GM19025 (cell line): Measurements from ENCODE around the gene FBXL5.

Experiments
- ATAC-seq: cut with Tn5 transposase; IDR thresholded peaks from one replicate; pipeline ENCODE4 v1.9.1; 2021; ENCODE audit warnings: mild to moderate bottlenecking, low read depth, moderate library complexity; ENCODE audit not compliant: unreplicated experiment

FBXL5 gene

DNA sequence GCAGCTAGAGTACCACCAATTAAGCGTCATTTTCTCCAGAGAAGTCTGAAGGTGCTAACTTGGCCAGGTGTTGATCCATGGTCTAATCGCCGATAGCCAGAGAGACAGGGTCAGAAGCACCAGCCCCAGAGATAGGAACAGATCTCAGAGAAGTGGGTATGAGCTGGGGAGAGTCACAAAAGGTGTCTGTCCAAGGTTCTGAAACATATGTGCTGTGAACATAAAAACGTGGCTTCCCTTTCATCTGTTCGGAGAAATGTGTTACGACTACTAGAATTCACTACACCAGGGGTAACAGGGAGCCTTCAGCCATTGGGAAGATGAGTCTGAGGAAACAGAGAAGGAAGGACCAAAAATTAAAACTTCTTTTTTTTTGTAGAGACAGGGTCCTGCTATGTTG lies 91.3 kb downstream of the FBXL5 start:
- ATAC-seq = no peak

DNA sequence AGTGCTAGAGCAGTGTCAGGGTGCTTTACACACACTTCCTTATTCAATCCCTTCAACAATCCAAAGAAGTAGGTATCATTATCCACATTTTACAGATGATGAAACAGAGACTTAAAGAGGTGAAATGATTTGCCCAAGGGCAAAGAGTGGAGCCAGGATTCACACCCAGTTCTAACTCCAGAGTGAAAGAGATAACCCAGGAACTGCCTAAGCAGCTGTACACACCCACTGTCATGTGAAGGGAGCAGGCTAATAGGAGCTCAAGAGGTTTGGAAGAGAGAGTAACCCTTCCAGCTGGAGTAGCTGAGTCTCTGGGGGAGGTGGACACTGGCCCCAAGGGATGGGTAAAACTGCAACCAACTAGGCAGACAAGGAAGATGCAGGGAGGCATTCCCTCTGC lies 92.5 kb downstream of the FBXL5 start:
- no peak for ATAC-seq

DNA sequence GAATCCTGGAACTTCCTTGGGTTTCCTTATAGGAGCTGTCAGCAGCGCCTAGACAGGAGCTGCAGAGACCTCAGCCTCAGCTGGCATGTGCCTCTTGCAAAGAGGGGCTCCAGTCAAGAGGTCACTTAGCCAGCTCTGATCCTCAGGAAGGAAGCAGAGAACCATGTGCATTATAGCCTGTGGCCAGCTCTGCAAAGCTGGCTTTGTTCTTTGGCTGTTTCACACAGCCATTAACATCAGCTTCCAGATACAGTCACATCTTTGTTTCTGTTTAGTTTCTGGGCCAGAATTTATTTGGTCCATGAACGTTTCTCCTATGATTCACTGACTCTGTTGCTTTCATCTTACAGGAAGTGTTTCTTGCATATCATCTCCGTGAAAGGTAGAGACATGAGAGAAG lies 93.0 kb downstream of the FBXL5 start:
- ATAC-seq = no peak

DNA sequence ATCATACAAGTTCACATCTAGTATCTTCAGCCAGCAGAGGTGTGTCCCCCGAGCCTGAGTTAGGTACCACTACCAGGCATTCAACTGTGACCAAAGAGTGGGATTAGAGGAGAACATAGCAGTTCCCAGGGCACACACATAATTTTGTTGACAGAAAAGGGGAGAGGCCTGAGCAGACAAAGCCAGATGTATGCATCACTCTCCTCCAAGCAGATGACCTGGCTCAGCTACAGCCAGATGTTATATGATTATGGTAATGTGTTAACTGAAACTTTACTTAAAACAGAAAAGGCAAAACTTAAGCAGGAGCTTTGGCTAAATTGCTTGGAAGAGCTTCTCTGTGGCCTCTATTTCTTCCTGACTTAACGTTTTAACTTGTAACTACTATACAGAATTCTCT lies 96.6 kb downstream of the FBXL5 start:
- no peak for ATAC-seq

DNA sequence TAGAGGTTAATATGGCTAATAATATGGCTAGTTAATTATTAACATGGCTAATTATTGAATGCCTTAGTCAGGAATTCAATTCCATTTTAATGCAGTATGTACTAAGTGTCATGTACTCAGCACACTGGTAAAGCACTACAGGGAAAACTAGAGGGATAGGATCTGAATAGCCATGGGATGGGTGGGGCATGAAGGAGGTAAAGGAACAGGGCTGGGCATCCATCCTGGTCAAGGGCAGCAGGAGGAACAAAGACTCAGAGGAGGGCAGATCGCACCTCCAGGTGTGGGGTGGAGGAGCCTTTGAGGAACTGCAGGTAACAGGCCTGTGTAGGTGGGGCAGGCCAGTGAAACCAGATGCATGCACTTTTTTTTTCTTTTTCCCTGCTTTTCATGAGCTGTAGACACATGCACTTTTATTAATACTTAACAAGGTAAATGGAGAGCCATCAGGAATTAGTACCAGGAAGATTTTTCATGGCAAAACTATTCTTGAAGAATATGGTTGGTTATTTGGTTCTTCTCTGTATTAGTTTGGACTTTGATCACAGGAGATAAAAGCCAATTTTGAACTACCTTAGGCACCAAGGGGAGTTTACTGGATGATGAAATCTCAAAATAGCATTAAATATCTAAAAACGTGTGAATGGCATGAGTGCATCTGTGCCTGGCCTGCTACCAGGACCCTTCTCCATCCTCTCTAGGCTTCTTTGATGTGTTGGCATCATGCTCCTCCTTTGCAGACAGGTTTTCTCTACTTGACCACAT lies 97.2 kb downstream of the FBXL5 start:
- ATAC-seq = no peak

DNA sequence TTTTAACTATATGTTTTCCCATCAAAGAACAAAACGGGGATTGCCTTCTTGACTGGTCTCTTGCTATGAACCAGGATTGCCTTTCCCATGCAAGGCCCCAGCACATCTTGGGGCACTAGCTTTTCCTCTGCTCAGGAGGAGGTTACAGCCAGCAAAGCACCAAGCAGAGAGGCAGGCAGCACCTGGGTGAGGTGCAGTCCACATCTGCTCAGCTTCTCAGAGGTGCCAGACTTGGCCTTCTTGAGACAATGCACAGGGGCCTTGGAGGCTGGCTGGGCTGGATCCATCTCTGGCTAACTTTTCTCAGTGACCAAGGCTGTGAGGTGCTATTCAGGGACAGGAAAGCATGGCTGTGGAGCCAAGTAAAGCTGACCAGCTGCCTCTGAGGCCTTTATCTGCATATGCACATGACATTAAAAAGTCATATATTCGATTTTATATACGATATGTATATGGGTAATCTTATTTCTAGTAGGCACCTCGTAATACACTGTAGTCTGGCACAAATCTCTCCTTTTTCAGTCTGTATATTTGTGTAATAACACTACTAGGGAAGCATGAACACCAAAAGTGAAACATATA lies 98.6 kb downstream of the FBXL5 start:
- no peak for ATAC-seq
